Vagina (tissue), 2 donors: ENCODE results near the gene TEAD1.

ENCODE experiments used
- POLR2A ChIP-seq, 2 donors: fragments of 450-650 bp; IDR thresholded peaks; one replicate each; pipeline ENCODE4 v1.6.1; 2017; ENCODE audit warnings: antibody characterized with exemption in 2 of 2, mild to moderate bottlenecking in 2 of 2, moderate library complexity in 2 of 2
- TF ChIP-seq, protein P1 (sequence below), 3 experiments: fragments of 450-650 bp in 2 of 3; fragments of 200-600 bp in 1 of 3; sonication (generic) in 1 of 3; IDR thresholded peaks; one replicate each; pipeline ENCODE4 v1.5.1; 2017 to 2019; ENCODE audit warnings: antibody characterized with exemption in 3 of 3, mild to moderate bottlenecking in 2 of 3, moderate library complexity in 2 of 3

DNA sequence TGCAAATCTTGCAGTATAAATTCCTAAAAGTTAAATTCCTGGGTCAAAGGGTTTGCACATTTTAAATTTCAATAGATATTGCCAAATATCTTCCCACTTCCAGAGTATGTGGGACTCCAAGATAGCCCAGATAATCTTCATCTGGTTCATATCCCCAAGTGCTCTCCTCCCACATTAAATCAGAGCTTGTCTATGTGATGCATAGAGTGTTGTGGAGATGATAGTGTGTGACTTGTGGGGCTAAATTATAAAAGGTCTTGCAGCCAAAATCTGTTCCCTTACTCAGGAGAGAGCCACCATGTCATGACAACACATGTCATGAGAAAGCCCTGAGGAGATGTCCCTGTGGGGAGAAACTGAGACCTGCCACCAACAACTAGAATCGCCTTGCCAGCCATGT, 39.9 kb upstream of the TEAD1 start:
- TF ChIP-seq, protein P1, sequence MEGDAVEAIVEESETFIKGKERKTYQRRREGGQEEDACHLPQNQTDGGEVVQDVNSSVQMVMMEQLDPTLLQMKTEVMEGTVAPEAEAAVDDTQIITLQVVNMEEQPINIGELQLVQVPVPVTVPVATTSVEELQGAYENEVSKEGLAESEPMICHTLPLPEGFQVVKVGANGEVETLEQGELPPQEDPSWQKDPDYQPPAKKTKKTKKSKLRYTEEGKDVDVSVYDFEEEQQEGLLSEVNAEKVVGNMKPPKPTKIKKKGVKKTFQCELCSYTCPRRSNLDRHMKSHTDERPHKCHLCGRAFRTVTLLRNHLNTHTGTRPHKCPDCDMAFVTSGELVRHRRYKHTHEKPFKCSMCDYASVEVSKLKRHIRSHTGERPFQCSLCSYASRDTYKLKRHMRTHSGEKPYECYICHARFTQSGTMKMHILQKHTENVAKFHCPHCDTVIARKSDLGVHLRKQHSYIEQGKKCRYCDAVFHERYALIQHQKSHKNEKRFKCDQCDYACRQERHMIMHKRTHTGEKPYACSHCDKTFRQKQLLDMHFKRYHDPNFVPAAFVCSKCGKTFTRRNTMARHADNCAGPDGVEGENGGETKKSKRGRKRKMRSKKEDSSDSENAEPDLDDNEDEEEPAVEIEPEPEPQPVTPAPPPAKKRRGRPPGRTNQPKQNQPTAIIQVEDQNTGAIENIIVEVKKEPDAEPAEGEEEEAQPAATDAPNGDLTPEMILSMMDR (IDR thresholded peaks at IDR 0.05): no peak
- TF ChIP-seq POLR2A (IDR thresholded peaks at IDR 0.05): no peak
